ENCODE results near the gene MS4A2.
"Not testable (repeated sequence)": the region's sequence is repeated elsewhere in the genome, so short reads cannot be mapped to it uniquely, and the experiment has no call there.

Gene MS4A2

DNA sequence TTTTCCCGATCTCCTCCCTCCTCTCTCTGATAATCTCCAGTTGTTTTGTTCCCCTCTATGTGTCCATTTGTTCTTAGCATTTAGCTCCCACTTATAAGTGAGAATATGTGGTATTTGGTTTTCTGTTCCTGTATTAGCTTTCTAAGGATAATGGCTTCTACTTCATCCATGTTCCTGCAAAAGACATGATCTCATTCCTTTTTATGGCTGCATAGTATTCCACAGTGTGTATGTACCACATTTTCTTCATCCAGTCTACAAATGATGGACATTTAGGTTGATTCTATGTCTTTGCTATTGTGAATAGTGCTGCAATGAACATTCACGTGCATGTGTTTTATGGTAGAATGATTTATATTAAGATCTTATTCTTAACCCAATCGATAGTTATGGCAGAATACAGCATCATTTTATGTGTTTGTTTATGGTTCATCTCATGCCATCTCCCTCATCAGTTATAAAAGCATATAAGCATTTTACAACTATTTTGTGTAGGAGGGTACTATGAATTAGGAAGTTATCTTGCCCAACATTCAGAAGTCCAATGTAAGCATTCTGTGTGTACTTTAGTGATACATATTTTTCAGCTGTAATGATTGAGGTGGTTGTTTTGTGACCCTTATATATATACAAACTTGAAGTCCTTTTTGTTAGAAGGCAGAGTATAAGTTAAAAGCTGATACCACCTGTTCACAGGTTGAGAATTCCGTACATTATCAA lies 28.8 kb upstream of the MS4A2 start:
- H3K27me3 ChIP-seq (replicated peaks): no peaks in the 10 kb centered on the region
- DNase-seq: no peak
- TF ChIP-seq CTCF (IDR thresholded peaks at IDR 0.05; ENCODE audit: low read depth, low read length, missing control alignments): no peak
- no peak overlapping the region for H3K4me3 ChIP-seq (ENCODE audit: low read depth, low read length)
- no peaks in the 10 kb centered on the region for H3K36me3 ChIP-seq (replicated peaks)
- H3K27ac ChIP-seq: no peak overlapping the region
- in situ Hi-C loops (cut with HindIII; ENCODE audit: low pct_ligation_motif_present, low sequenced_read_pairs): no loop called here

GRCh38 chr11:60064111-60064510 lies 24.4 kb upstream of the MS4A2 start:
- no peaks in the 10 kb centered on the region for H3K36me3 ChIP-seq (replicated peaks)
- no peaks in the 10 kb centered on the region for H3K27me3 ChIP-seq (replicated peaks)
- no peak for TF ChIP-seq CTCF (IDR thresholded peaks at IDR 0.05; ENCODE audit: low read depth, low read length, missing control alignments)
- in situ Hi-C loops (cut with HindIII; ENCODE audit: low pct_ligation_motif_present, low sequenced_read_pairs): no loop called here
- H3K27ac ChIP-seq: no peak overlapping the region
- H3K4me3 ChIP-seq (ENCODE audit: low read depth, low read length): no peak overlapping the region
- DNase-seq: no peak

- no peak for DNase-seq
- no peak overlapping the region for H3K27ac ChIP-seq
- no peaks in the 10 kb centered on the region for H3K36me3 ChIP-seq (replicated peaks)
- H3K4me3 ChIP-seq (ENCODE audit: low read depth, low read length): no peak overlapping the region
- TF ChIP-seq CTCF (IDR thresholded peaks at IDR 0.05; ENCODE audit: low read depth, low read length, missing control alignments): no peak
- in situ Hi-C loops (cut with HindIII; ENCODE audit: low pct_ligation_motif_present, low sequenced_read_pairs): no loop called here
- H3K27me3 ChIP-seq (replicated peaks): no peaks in the 10 kb centered on the region
Measured at GRCh38 chr11:60065801-60066200, 22.7 kb upstream of the MS4A2 start.

DNA sequence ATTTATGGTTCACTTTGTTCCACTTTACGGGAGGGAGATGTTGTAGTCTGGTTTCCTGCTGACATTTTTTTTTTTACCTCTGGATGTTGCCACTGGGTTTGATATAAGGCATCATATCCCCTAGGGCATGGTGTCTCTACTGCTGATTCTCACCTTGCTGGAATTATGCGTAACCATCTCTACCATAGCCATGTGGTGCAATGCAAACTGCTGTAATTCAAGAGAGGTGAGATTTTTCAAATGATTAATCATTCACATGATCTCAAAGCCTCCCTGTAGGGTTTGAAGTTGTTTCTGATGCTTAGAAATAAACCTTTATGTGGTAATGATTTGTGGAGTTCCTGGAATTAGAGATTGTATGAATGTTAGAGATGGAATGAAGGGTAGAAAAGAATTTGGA lies 19.0 kb upstream of the MS4A2 start:
- Histone ChIP-seq H3K27ac (no peak overlapping the region), H3K36me3 (replicated peaks) (no peaks in the 10 kb centered on the region), H3K4me3 (ENCODE audit: low read depth, low read length) (no peak overlapping the region), H3K27me3 (replicated peaks) (no peaks in the 10 kb centered on the region)
- TF ChIP-seq CTCF (IDR thresholded peaks at IDR 0.05; ENCODE audit: low read depth, low read length, missing control alignments): no peak
- DNase-seq: no peak
- in situ Hi-C loops (cut with HindIII; ENCODE audit: low pct_ligation_motif_present, low sequenced_read_pairs): no loop called here

- H3K27ac ChIP-seq; H3K36me3 ChIP-seq (replicated peaks); in situ Hi-C loops (cut with HindIII; ENCODE audit: low pct_ligation_motif_present, low sequenced_read_pairs); H3K4me3 ChIP-seq (ENCODE audit: low read depth, low read length); H3K27me3 ChIP-seq (replicated peaks); DNase-seq: not testable (repeated sequence)
Measured at GRCh38 chr11:60071644-60072043, 16.8 kb upstream of the MS4A2 start.

GRCh38 chr11:60077216-60077817 lies 11.1 kb upstream of the MS4A2 start:
- in situ Hi-C loops (cut with HindIII; ENCODE audit: low pct_ligation_motif_present, low sequenced_read_pairs): no loop called here
- no peak for DNase-seq
- no peaks in the 10 kb centered on the region for H3K27me3 ChIP-seq (replicated peaks)
- no peak overlapping the region for H3K4me3 ChIP-seq (ENCODE audit: low read depth, low read length)
- TF ChIP-seq CTCF (IDR thresholded peaks at IDR 0.05; ENCODE audit: low read depth, low read length, missing control alignments): no peak
- H3K27ac ChIP-seq: no peak overlapping the region
- no peaks in the 10 kb centered on the region for H3K36me3 ChIP-seq (replicated peaks)

Data from brain microvascular endothelial cell (primary cell).